DMS114 treated with DMSO at 0.1 percent for 48 hours (cell line): ENCODE results near the gene AWAT2.

Experiments used
- DNase-seq: peaks from one replicate; lab custom pipeline; 2025; ENCODE audit not compliant: unreplicated experiment; lab: John Stamatoyannopoulos, UW

AWAT2 gene, protein sequence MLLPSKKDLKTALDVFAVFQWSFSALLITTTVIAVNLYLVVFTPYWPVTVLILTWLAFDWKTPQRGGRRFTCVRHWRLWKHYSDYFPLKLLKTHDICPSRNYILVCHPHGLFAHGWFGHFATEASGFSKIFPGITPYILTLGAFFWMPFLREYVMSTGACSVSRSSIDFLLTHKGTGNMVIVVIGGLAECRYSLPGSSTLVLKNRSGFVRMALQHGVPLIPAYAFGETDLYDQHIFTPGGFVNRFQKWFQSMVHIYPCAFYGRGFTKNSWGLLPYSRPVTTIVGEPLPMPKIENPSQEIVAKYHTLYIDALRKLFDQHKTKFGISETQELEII

DNA sequence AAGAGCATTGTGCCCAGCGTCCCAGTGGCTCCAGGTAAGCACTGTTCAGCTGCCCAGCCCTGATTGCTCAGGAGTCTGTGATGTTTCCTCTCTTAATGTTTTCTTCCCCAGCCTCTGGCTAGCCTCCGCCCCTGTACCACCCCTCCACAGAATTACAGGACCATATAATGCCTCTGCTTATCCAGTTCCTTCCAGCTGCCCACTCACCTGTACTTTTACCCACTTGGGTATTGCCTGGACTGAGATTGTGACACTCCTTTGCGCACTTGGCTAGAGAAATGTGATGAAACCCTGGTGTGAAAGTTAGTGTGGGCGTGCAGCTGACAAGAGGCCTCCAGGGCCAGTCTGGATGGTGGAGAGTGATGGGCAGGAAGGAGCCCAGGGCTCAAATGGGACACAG lies at the start of gene AWAT2:
TSS of gene AWAT2 (minus strand) at position 14 of the 400 bp plus-strand sequence. CDS start at position 8, 6 bp downstream.
- no peak for DNase-seq

DNA sequence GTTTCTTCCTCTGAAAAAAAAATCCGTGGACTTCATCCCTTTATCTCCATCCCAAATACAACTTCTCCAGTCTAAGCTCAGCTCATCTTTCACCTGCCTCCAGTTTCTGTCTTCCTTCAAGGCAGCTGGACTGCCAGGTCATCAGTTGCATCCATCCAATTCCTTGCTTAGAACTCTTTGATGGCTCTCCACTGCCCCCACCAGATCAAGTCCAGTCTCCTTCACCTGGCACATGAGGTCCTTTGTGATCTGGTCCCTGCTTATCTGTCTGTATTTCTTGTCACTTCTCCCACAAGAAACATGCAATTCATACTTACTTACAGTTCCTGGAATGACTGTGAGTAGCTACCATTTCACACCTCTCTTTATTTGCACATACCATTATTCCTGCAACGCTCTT lies 46.3 kb upstream of the AWAT2 start:
- no peak for DNase-seq

DNA sequence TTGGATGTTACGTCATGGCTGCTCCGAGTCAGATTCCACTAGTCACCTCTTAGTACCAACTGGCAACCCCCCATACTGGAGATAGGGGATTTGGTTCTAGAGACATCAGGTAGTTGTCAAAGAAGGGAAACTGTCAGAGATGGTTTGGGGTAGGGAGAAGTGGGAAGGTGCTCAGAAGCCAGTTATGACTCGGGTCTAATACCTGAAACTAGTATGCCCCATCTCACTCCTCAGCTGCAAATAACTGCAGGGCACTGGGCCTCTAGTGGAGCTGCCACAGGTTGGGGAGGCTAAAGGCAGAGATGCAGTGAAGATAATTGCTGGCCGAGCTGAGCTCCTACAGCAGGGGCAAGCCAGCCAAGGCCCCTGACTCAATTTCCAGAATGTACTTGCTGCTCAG lies 42.5 kb upstream of the AWAT2 start:
- no peak for DNase-seq

DNA sequence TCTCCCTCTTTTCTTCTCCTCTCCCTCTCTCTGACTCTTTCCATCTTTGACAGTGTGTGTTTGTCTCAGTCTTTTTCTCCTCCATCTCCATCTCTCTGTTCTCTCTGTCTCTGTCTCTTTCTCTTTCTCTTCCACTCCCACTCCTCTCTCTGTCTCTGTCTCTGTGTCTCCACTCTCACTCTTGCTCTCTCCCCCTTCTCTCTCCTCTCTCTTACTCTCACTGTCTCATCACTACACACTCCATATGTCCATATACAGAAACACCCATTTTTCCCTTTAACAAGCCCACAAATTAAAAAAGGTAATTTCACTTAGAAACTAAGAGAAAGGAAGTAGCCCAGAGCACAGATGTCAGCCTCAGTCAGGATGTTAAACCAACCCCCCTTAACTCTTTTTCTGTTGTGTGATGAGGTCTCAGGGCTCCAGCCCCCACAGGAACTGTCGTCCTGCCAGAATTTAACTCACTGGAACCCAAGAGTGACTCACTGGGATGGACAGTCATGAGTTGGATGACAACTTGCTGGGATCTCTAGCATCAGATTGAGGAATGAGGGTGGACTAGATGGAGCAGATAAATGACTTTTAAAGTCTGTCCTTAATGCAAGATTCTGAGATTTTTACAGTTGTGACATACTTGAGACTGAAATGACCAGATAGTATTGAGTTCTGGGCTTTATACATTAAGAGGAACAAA lies 40.0 kb upstream of the AWAT2 start:
- no peak for DNase-seq

DNA sequence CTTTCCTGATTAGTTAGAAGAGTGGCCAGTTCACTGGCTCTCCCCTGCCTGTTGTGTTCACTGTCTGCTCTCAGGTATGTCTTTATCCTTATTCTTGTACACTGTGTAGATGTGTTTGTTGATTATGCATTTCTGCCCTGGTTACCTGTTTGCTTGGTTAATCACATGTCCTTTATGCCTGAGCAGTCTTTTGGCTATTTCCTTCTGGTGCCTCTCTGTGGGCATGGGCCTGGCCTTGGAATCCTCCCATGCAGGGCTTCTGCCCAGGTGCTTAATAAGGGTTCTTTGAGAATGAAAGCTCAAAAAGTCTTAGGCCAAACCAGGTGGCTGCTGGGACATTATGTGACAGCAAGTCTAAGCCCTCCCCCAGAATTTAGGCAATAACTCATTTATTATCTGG lies 39.0 kb upstream of the AWAT2 start:
- DNase-seq = no peak

DNA sequence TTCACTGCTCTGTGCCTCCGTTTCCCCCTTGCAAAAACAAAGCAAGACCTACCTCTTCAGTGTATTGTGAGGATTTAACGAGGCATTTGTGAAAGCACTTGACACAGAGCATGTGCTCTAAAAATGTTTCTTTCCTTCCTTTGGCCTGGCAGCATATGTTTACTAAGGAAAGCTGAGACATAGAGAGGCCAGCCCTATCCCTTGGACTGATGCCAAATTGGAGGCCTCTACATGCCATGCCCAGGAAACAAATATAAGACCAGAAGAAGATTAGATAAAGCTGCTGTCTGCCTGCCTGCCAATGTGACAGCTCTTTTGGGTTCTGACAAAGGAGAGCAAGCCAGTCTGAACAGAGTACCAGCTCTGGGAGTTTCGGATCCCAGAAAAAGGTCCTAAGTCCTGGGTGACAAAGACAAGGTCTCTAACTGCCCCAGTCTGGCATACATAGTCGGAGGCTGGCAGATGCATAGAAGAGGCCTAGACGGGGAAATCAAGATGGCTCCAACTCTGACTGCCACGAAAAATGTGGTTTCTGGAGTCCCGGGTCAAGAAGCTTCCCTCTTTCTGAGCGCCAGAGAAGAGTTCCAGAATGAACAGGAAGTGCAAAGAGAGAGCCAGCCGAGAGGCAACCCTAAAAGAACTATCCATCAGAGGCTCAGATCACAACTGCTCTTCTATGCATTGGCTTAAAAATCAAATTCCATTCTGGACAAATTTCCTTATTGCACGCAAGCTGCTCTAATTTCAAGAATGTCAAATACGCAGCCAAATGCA lies 38.3 kb upstream of the AWAT2 start:
- DNase-seq = no peak

DNA sequence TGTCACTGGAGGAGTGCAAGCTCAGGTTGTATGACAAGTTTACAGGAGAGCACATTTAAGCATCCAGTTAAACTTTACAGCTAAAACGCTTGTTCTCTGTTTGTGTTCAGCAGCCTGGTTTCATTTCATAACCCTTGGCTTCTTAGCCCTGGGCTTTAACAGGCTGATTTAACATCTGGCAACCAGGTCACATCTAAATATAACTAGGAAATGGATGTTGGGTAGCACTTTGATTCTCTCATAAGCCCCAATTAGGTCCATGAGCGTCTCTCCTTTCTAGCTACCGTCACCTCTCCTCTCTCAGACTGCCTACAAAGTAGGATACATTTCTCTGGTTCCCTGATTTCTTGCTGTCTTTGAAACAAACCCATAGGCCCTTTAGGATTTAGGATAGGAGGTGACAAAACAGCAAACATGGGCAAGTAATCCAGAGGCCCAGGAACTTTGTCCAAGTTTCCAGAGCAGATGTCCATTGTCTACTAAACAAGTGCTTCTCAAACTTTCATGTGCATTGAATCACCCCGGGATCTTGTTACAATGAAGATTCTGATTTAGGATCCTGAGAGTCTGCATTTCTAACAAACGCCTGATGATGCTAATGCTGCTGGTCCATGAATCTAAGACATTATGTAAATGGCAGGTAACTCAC lies 35.0 kb upstream of the AWAT2 start:
- DNase-seq = no peak

DNA sequence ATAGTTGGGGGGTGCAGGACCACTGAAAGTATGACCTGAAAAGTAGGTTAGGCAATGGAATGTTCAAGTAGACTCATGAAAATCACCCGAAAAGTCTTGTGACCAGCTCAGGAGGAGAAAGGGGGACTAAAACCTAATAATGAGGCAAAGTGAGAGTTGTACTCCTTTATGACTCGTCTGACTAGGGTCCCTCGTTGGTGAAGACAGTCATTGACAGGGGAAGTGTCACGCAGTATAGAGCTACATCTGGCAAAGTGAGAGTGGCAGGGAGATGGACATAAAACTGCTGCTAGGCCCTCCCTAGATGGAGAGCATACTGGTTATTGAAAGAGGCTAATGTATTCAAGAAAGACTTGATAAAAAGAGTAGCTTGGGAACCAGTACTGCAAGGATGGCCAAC lies 33.0 kb upstream of the AWAT2 start:
- DNase-seq = no peak

DNA sequence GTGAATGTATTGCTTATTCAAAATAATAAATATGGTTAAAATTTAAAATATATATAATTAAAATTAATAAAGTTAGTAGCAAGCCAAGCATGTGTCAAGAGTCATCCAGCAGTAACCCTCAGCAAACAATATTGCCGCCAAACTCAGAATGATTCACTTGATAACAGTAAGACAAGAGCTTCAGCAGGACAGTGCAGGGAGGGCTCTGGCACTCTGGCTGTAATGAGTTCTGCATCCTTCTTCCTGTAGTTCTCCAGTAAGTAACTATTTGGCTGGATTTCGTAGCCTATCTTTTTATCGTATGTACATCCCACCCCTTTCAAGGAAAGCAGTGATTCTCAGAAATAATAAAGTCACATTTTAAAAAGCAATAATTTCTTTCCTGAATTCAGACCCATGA lies 30.1 kb upstream of the AWAT2 start:
- DNase-seq = no peak

DNA sequence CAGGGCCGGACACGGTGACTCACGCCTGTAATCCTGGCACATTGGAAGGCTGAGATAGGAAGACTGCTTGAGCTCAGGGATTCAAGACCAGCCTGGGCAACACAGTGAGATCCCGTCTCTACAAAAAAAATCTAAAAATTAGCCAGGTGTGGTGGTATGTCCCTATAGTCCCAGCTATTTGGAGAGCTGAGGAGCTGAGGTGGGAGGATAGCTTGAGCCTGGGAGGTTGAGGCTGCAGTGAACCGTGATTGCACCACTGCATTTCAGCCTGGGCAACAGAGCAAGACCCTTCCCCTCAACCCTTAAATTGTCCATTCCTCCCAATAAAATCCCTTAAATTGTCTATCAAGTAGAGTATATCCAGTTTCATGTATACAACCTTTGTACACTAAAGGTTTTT lies 29.6 kb upstream of the AWAT2 start:
- DNase-seq = no peak

DNA sequence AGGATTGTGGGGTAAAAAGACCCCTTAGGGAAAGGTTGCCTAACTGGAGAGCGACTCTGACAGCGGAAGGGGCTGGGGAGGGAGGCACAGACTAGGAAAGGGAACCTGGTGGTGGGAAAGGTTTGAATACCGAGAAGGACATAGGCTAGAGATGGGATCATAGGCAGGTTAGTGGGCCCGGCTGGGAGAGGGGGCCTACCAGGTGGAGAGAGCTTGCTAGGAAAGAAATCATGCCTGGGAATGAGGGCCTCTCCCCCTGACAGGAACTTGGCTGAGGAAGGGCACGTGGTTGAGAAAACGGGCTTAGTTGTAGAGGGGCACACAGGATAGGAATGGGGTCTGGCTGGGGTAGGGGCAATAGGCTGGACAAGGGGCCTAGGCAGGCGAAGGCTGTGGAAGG lies 16.9 kb upstream of the AWAT2 start:
- DNase-seq = no peak

DNA sequence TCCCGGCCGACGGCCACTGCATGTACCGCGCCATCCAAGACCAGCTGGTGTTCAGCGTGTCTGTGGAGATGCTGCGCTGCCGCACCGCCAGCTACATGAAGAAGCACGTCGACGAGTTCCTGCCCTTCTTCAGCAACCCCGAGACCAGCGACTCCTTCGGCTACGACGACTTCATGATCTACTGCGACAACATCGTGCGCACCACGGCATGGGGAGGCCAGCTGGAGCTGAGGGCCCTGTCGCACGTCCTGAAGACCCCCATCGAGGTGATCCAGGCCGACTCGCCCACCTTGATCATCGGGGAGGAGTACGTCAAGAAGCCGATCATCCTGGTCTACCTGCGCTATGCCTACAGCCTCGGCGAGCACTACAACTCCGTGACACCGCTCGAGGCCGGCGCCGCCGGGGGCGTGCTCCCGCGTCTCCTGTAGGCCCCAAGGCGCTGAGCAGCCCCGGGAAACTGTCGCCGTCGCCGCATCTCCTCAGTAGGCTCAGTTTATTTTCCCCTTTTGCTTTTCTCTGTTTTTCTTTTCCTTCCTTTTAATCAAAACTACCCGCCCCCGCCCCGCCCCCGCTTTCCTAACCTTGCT lies 13.3 kb upstream of the AWAT2 start:
- no peak for DNase-seq

DNA sequence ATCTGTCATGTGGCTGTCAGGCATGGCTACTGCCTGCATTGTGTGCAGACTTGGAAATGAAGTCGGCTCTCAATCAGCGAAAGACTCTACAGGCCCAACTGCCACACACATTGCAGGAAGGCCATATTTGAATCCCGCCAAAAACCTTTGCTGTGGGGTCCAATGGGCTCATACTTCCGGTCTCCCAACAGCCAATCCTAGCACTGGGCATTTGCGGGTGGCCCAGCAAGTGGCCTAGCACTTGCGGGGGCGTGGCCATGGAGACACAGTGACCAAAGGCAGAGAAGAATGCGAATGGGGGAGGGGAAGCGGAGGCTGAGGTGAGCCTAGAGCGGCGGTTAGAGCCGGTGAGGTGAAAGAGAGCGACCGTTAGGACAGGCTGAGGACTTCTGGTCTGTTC lies 12.3 kb upstream of the AWAT2 start, which contains the start of gene OTUD6A:
TSS of gene OTUD6A (plus strand) at position 382 of the 400 bp plus-strand sequence. CDS start 68 bp downstream, outside the sequence.
- DNase-seq = no peak

DNA sequence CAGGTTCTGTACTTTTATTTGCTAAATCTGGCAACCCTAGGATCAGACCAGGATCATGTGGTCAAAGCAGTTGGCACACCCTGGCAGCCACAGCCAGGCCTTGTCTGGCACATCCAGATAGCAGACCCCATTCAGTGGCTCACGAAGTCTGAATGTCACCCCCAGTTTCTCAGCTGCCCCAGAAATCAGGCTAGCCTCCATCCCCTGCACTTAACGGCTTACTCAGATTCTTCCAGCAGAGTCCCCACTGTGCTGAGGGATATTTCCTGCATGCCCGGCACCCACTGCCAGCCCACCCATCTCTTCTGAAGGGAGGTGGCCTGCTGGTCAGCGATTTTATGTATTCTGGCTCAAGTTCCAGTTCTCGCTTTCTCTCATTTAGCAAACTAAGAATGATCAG lies 4.7 kb upstream of the AWAT2 start:
- DNase-seq = no peak

DNA sequence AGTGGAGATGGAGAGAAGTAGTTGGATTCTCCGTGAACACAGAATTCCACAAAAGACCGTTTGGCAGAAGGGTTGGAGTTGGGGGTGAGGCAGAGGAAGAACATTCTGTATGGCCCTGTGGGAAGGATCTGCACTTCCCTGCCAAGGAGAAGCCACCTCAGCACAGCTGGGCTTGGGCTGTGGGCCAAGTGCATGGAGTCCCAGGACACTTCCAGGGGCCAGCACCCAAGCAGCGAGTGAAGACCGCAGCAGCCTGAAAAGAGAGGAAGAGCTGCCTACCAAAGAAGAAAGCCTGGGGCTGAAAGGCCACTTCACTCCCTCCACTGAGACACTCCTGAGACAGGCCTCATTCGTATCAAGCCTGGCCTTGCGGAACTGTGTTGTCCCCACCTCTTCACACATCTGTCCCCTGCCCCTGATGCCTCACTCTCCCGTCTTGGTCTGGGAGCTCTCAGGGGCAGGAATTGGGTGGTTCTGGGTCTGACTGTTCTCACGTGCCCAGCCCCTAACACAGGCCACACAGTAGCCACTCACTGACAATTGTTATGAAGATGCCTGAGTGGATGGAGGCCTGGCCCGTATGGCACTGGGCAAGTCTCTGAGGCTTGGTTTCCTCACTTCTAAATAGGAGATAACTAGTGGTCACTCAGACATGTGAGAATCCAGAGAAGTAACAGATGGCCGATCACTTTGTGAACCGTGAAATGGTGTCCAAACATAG lies 3.3 kb upstream of the AWAT2 start:
- DNase-seq = no peak

DNA sequence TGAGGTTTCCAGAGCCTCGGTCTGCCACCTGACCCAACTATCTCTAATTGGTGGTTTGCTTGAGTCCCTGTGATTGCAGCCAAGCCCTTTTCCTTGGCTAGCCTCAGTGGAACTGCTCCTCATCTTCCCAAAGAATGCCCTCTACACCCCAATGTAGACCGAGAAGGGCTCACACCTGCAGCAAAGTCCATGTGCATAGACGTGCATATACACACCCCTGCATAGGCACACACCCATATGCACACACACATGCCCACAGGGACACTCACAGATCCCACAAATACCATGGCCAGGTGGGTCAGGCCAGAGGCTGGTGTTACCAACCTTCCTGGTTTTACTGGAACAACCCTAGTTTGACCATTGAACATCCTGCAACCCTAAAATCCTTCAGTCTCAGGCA lies 332 bp downstream of the AWAT2 start:
- no peak for DNase-seq

DNA sequence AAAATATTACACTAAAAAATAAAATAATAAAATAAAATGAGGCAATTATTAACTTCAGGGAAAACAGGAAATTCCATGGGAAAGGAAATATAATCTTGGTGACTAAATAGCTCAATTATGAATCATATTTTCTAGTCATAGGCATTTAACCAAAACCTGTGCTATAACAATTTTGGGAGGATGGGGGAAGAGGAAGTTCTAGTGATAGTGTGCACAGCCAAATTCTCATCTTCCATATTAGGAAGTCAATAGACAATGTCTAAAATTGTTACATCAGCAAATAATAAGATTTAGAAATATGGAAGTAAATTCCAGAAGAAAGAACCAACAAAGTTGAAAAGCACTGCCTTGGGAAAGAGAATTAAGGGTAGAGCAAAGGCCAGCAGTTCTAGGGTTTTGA lies 2.8 kb downstream of the AWAT2 start:
- DNase-seq = no peak

DNA sequence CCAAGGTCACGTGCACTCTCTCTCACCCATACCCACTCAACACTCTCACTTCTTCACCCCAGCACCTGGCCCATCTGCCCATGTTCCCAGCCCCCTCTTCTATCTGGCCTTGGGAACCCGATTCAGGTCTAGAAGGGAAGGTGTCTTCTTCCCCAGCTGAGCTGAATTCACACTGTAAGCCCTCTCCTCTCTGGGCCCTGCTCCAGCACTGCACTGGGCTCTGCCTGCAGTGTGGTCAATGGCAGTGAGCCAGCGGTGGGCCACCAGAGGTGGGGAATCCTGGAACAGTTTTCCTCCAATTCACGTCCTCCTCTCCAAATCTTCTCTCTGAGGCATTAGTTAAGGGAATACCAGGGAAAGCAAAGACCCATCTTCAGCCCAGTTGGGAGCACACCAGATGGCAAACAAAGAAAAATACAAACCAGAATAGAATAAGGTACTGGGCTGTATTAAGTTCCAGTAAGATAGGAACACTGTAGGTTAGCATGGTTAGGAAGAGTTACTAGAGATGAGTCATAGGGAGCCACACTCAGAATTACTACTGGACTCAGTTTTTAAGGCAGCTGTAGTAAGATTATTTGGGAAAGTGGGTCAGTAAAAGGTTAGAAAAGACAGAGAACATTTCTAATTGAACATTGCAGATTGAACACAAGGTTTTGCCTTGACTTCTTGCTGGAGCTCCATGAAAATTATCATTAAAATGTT lies 5.0 kb downstream of the AWAT2 start:
- DNase-seq = no peak

DNA sequence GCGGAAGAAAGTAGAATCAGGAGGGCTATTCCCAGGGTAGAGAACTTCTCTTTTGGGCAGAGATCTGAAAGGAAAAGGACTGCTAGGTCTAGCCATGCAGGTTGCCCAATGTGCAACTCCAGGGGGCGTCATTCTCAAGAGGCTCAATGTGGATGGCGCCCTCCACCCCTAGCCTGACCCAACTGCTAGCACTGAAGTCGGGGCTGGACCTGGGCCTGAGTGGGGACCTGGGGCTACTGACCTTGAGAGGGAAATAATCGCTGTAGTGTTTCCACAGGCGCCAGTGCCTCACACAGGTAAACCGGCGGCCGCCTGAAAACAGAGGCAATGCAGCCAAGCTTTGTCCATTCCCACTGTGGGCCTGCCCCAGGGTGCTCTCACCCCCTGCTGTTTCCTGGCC lies 6.1 kb downstream of the AWAT2 start:
- DNase-seq = no peak
